Calu3 (cell line): Measurements from ENCODE around the gene MAGEA10. TPM values are rescaled to one million over a fixed set of nuclear protein-coding genes. Genes with fewer than 3 reads are reported as not detected.
"Not testable (repeated sequence)": the region's sequence is repeated elsewhere in the genome, so short reads cannot be mapped to it uniquely, and the experiment has no call there.

ENCODE experiments used
- Bru-seq: library from RNA; stranded (reverse); fragments of 400-500 nt; gene quantifications from one replicate; lab custom pipeline; 2021; lab: Mats Ljungman, UMichigan
- BruChase-seq, 2 experiments: library from RNA; stranded (reverse); fragments of 400-500 nt; gene quantifications; one replicate each; lab custom pipeline; 2021; lab: Mats Ljungman, UMichigan
- BruUV-seq: library from RNA; stranded (reverse); fragments of 400-500 nt; replicated peaks from 2 replicates; lab custom pipeline; 2021; lab: Mats Ljungman, UMichigan
- CTCF ChIA-PET: fragments of 300-600 bp; sonication (Branson Sonifier 250); formaldehyde crosslinking; loops from one replicate; lab custom pipeline; 2022; ENCODE audit warnings: antibody characterized with exemption; lab: Charles Lee
- DNase-seq: peaks from one replicate; pipeline ENCODE4 v3.0.0; 2022
- H3K27ac Mint-ChIP-seq: one replicate; pipeline ENCODE4 v1.8.0; 2022; ENCODE audit warnings: mixed read lengths; ENCODE audit not compliant: unreplicated experiment
- H3K27me3 Mint-ChIP-seq: one replicate; pipeline ENCODE4 v1.8.0; 2022; ENCODE audit warnings: mixed read lengths; ENCODE audit not compliant: unreplicated experiment
- H3K36me3 Mint-ChIP-seq: one replicate; pipeline ENCODE4 v1.8.0; 2022; ENCODE audit warnings: mild to moderate bottlenecking, moderate library complexity, mixed read lengths; ENCODE audit not compliant: insufficient read depth, unreplicated experiment
- H3K4me1 Mint-ChIP-seq: one replicate; pipeline ENCODE4 v1.8.0; 2022; ENCODE audit warnings: mild to moderate bottlenecking, low read depth, mixed read lengths; ENCODE audit not compliant: unreplicated experiment
- H3K4me3 Mint-ChIP-seq: one replicate; pipeline ENCODE4 v1.8.0; 2022; ENCODE audit warnings: mild to moderate bottlenecking, low read depth, moderate library complexity, mixed read lengths; ENCODE audit not compliant: unreplicated experiment
- H3K9me3 Mint-ChIP-seq: one replicate; pipeline ENCODE4 v1.8.0; 2022; ENCODE audit warnings: low read depth, mixed read lengths; ENCODE audit not compliant: unreplicated experiment
- CTCF ChIP-seq: fragments of 200-600 bp; IDR thresholded peaks from one replicate; pipeline ENCODE4 v1.8.0; 2022; ENCODE audit warnings: antibody characterized with exemption; ENCODE audit not compliant: unreplicated experiment
- intact Hi-C: fragments of 100-400 bp; cut with micrococcal nuclease; formaldehyde crosslinking; loops from one replicate; pipeline ENCODE4 v1.10.0; 2022; ENCODE audit not compliant: unreplicated experiment
- long read RNA-seq: library from polyadenylated mRNA; stranded (forward); transcript quantifications from one replicate; pipeline ENCODE4 v2.0.0, GENCODE V29; 2022
- total RNA-seq: library from RNA; stranded (reverse); gene quantifications from 2 replicates; pipeline ENCODE4 v1.2.3, GENCODE V29; 2022

MAGEA10 gene
- total RNA-seq (not detected in 2 replicates), Bru-seq, nascent RNA (not detected), BruChase-seq, experiment 1, labeled RNA remaining after a 6-hour chase (not detected), BruChase-seq, experiment 2, labeled RNA remaining after a 2-hour chase (not detected)
- long read RNA-seq: 0 reads

GRCh38 chrX:152138388-152138784, at the start of gene MAGEA10:
TSS of gene MAGEA10 (minus strand) at chrX:152138577. CDS start at chrX:152135620, 2,957 bp downstream.
- TF ChIP-seq CTCF: no peak
- Mint-ChIP-seq H3K4me1 (no peaks in the 10 kb centered on the region), H3K4me3 (no peak within 1 kb of the TSS), H3K9me3 (no peaks in the 10 kb centered on the region), H3K36me3 (no peaks in the 10 kb centered on the region), H3K27me3 (peaks cover 11% of the 10 kb centered on the region), H3K27ac (no peak within 1 kb of the TSS)
- intact Hi-C loops: no loop called here
- no TSS peak for BruUV-seq
- no peak for DNase-seq
- CTCF ChIA-PET: no interaction called here

- H3K9me3 Mint-ChIP-seq: no peaks in the 10 kb centered on the region
- intact Hi-C loops: no loop called here
- TF ChIP-seq CTCF: no peak
- no peaks in the 10 kb centered on the region for H3K36me3 Mint-ChIP-seq
- H3K4me3 Mint-ChIP-seq: no peak overlapping the region
- no TSS peak for BruUV-seq
- no peaks in the 10 kb centered on the region for H3K4me1 Mint-ChIP-seq
- no peak for DNase-seq
- CTCF ChIA-PET: no interaction called here
- H3K27ac Mint-ChIP-seq: no peak overlapping the region
- H3K27me3 Mint-ChIP-seq: no peaks in the 10 kb centered on the region
Observed at GRCh38 chrX:152177497-152178269, 39.3 kb upstream of the MAGEA10 start.

DNA sequence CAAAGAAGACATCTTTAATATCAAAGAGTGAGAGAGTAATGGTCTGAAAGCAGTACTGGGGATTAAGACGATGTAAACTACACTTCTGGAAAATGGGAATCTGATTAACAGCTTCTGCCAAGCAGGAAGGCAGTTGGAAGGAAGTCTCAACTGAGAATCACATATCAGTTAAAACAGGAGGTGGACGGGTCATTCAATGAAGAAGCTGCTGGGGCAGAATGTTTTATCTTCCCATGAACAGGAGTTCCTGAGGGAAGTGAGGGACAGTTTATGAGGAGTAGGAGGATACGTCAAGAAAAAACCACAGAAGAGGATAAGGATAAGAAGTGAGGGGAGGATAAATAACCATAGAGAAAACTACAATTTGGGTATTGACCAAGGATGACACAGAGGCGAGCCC, 38.7 kb upstream of the MAGEA10 start:
- H3K36me3 Mint-ChIP-seq: no peaks in the 10 kb centered on the region
- no peak for DNase-seq
- CTCF ChIA-PET: no interaction called here
- H3K4me1 Mint-ChIP-seq: no peaks in the 10 kb centered on the region
- H3K4me3 Mint-ChIP-seq: no peak overlapping the region
- intact Hi-C loops: no loop called here
- no TSS peak for BruUV-seq
- no peaks in the 10 kb centered on the region for H3K9me3 Mint-ChIP-seq
- no peaks in the 10 kb centered on the region for H3K27me3 Mint-ChIP-seq
- no peak for TF ChIP-seq CTCF
- H3K27ac Mint-ChIP-seq: no peak overlapping the region

GRCh38 chrX:152175892-152176291, 37.5 kb upstream of the MAGEA10 start:
- intact Hi-C loops, CTCF ChIA-PET, H3K36me3 Mint-ChIP-seq, H3K4me1 Mint-ChIP-seq, H3K9me3 Mint-ChIP-seq, H3K4me3 Mint-ChIP-seq, DNase-seq, H3K27me3 Mint-ChIP-seq, BruUV-seq, H3K27ac Mint-ChIP-seq: not testable (repeated sequence)

DNA sequence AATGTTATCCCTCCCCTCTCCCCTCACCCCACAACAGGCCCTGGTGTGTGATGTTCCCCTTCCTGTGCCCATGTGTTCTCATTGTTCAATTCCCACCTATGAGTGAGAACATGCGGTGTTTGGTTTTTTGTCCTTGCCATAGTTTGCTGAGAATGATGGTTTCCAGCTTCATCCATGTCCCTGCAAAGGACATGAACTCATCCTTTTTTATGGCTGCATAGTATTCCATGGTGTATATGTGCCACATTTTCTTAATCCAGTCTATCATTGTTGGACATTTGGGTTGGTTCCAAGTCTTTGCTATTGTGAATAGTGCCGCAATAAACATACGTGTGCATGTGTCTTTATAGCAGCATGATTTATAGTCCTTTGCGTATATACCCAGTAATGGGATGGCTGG, 35.5 kb upstream of the MAGEA10 start:
- H3K9me3 Mint-ChIP-seq, H3K4me1 Mint-ChIP-seq, CTCF ChIA-PET, H3K4me3 Mint-ChIP-seq, DNase-seq, H3K27ac Mint-ChIP-seq, H3K36me3 Mint-ChIP-seq, intact Hi-C loops, BruUV-seq, H3K27me3 Mint-ChIP-seq: not testable (repeated sequence)
